NCI-H345 treated with DMSO at 0.1 percent for 48 hours (cell line): ENCODE data around the gene GPR148.

ENCODE experiments used
- DNase-seq: peaks from one replicate; lab custom pipeline; 2025; ENCODE audit not compliant: unreplicated experiment; lab: John Stamatoyannopoulos, UW

GPR148 gene

GRCh38 chr2:130768191-130768855, 39.5 kb downstream of the GPR148 start:
- DNase-seq = no peak

- DNase-seq = no peak
These were observed 40.6 kb downstream of the GPR148 start for GRCh38 chr2:130769343-130769907.

- no peak for DNase-seq
These were observed 47.7 kb downstream of the GPR148 start for GRCh38 chr2:130776550-130776949.

- no peak for DNase-seq
These were observed 49.9 kb downstream of the GPR148 start for GRCh38 chr2:130778781-130779180.
